Adipocyte (in vitro differentiated cells): ENCODE results near the gene SFTPA1.
"Not testable (repeated sequence)": the region's sequence is repeated elsewhere in the genome, so short reads cannot be mapped to it uniquely, and the experiment has no call there.

Experiments
- DNase-seq: peaks from one replicate; pipeline ENCODE4 v3.0.0-alpha.2; 2015; ENCODE audit warnings: low read depth
- H3K27me3 ChIP-seq: replicated peaks from 2 replicates; pipeline ENCODE4 v1.7.0; 2013; ENCODE audit warnings: mild to moderate bottlenecking, low read length, moderate library complexity; ENCODE audit not compliant: control insufficient read depth, insufficient read depth
- H3K36me3 ChIP-seq: 2 replicates; pipeline ENCODE4 v1.7.0; 2013; ENCODE audit warnings: low read length, mild to moderate bottlenecking, moderate library complexity; ENCODE audit not compliant: control insufficient read depth, insufficient read depth, severe bottlenecking
- H3K4me1 ChIP-seq: 2 replicates; pipeline ENCODE4 v1.7.0; 2013; ENCODE audit warnings: mild to moderate bottlenecking, low read length, moderate library complexity; ENCODE audit not compliant: control insufficient read depth, insufficient read depth
- H3K4me3 ChIP-seq: 2 replicates; pipeline ENCODE4 v1.7.0; 2013; ENCODE audit warnings: mild to moderate bottlenecking, low read length, moderate library complexity
- H3K9ac ChIP-seq: 2 replicates; pipeline ENCODE4 v1.7.0; 2013; ENCODE audit warnings: mild to moderate bottlenecking, low read length, moderate library complexity
- H3K9me3 ChIP-seq: 2 replicates; pipeline ENCODE4 v1.7.0; 2013; ENCODE audit warnings: mild to moderate bottlenecking, low read length, moderate library complexity; ENCODE audit not compliant: control insufficient read depth

Gene SFTPA1

DNA sequence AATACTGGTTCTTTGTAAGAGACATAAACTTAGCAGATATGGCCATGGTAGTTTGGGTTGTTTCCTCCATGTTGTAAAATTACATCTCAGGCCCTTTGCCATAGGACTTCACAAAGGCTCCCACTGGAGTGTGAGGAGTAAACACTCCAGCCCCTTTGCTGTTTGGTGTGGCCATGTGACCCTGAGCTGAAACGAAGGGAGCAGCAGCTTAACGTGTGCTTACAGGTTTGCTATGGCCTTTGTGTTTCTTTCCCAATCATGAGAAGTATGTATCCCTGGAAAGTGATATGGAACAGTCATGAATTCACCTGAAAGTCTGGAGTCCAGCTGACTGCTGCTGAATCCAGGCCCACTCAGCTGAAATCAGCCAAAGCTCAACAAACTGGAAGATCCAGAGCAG, 23.8 kb upstream of the SFTPA1 start:
- H3K36me3 ChIP-seq, result no peaks in the 10 kb centered on the region
- no peaks in the 10 kb centered on the region for H3K4me1 ChIP-seq
- H3K9ac ChIP-seq, result no peak overlapping the region
- no peak for DNase-seq
- H3K27me3 ChIP-seq, result peaks cover 21% of the 10 kb centered on the region
- no peaks in the 10 kb centered on the region for H3K9me3 ChIP-seq
- no peak overlapping the region for H3K4me3 ChIP-seq

DNA sequence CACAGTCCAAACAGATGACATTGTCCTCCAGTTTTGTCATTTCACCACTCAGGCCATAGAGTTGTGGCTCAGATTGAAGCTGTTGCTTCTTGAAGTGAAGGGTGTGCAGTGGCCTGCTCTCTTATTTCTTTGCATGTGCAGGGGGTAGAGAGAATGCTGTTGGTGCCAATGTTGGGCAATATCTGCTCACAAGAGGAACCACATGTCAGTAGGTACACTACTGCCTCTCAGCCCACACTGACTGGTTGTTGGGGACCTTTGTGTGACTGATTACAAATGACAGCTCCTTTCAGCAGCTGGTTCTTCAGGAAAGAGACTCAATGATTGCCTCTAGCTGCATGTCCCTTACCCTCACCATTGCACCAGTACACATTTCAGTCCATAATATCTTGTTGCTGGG, 21.9 kb upstream of the SFTPA1 start:
- Histone ChIP-seq H3K4me3 (no peak overlapping the region), H3K9ac (no peak overlapping the region), H3K27me3 (peaks cover 21% of the 10 kb centered on the region), H3K4me1 (no peaks in the 10 kb centered on the region), H3K36me3 (no peaks in the 10 kb centered on the region), H3K9me3 (no peaks in the 10 kb centered on the region)
- no peak for DNase-seq

DNA sequence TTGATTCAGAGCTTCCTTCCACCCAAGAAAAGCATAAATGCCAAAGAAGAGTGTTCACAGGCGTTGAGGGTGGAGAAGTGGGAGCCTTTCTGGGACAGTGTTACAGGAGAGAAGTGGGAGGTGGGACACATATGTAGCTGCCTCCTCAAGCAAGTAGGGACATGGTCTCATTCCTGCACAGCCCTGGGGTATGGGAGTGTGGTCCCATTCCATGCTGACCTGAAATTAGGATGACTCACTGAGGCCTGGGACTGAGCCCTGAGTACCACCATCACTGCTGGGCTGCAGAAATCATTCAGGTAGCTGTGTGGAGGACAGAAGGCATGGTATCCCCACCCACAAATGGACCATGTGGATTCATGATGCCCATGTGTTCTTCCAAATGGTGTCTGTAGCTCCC, 17.4 kb upstream of the SFTPA1 start:
- H3K36me3 ChIP-seq, result no peaks in the 10 kb centered on the region
- no peak overlapping the region for H3K4me3 ChIP-seq
- DNase-seq, result no peak
- H3K9me3 ChIP-seq, result peaks cover 15% of the 10 kb centered on the region
- H3K4me1 ChIP-seq, result no peaks in the 10 kb centered on the region
- peaks cover 15% of the 10 kb centered on the region for H3K27me3 ChIP-seq
- no peak overlapping the region for H3K9ac ChIP-seq

DNA sequence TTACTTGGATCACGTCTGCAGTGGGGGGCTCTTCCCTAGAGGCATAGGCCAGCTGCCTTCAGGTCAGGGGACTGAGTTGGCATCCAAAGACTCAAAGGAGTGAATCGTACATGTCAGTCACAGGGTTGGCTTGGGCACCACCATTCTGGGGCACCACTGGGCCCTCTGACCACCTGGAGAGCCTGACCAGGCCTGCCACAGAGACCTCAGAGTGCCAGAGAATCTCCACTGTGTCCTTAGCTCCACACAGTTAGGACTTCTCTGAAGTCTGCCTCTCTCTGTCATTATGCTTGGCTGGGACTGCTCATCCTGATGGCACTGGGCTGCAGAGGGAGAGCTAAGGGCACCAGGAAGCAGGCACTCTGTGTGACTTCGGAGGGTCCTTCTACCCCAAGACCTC, 16.2 kb upstream of the SFTPA1 start:
- not testable (repeated sequence) for H3K27me3 ChIP-seq, H3K36me3 ChIP-seq, H3K4me1 ChIP-seq, DNase-seq, H3K9ac ChIP-seq, H3K4me3 ChIP-seq
- H3K9me3 ChIP-seq, result peaks cover 24% of the 10 kb centered on the region

DNA sequence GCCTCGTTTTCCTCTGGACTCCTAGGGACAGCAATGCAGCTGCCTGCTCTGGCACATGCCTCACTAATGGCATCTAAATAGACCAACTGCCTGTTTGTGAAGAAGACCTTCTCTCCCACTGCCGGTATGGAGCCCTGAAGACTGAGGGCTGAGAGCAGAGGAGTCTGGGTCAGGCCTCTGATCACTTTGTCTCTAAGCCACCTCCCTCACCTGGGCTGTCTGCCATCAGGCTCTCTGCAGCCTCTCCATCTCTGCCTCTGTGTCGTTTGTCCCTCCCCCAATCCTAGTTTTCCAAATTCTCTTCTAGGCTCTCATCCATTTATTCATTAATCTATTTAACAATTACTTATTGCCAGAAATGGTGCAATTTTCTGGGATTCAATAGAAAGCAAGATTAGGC, 15.2 kb upstream of the SFTPA1 start:
- DNase-seq, result no peak
- no peaks in the 10 kb centered on the region for H3K36me3 ChIP-seq
- no peak overlapping the region for H3K9ac ChIP-seq
- peaks cover 24% of the 10 kb centered on the region for H3K9me3 ChIP-seq
- H3K27me3 ChIP-seq, result peaks cover 7% of the 10 kb centered on the region
- H3K4me1 ChIP-seq, result no peaks in the 10 kb centered on the region
- H3K4me3 ChIP-seq, result no peak overlapping the region

DNA sequence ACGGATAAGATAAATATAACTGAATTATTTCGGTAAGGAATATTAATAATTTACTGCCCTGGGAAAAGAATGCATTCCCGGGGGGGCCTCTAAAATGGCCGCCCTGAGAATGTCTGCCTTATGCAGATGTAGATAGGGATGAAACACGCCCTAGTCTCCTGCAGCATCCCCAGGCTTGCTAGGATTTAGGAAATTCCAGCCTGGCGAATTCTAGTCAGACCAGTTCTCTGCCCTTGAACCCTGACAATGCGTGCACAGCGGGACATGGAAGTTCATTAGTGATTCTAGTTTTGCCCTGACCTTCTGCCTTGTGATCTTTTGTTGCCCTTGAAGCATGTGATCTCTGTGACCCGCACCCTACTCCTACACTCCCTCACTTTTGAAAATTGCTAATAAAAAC, 11.1 kb upstream of the SFTPA1 start:
- Histone ChIP-seq H3K27me3 (peaks cover 22% of the 10 kb centered on the region), H3K9me3 (peaks cover 34% of the 10 kb centered on the region)
- H3K4me3 ChIP-seq, H3K4me1 ChIP-seq, DNase-seq, H3K36me3 ChIP-seq, H3K9ac ChIP-seq: not testable (repeated sequence)

DNA sequence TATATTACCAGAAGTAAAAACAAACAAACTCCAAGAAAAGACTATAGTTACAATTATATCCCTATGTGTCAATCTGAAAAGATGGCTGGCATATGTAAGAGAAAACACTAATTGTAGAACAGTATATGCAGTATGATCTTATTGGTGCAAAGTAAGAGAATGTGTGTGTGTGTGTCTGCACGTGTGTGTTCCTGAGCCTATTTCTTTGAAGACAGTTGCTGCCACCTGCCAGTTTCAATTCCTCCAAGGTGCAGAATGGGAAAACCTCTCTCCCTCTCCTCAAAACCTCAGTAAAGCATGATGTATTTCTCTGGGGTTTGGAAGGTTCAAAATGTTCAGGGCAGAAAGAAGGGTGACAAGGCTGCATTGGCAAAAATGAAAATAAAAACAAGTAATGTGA, 8.8 kb upstream of the SFTPA1 start:
- H3K36me3 ChIP-seq, result no peaks in the 10 kb centered on the region
- H3K4me3 ChIP-seq, result no peak overlapping the region
- peaks cover 26% of the 10 kb centered on the region for H3K27me3 ChIP-seq
- H3K9me3 ChIP-seq, result peaks cover 39% of the 10 kb centered on the region
- H3K4me1 ChIP-seq, result no peaks in the 10 kb centered on the region
- no peak for DNase-seq
- no peak overlapping the region for H3K9ac ChIP-seq

DNA sequence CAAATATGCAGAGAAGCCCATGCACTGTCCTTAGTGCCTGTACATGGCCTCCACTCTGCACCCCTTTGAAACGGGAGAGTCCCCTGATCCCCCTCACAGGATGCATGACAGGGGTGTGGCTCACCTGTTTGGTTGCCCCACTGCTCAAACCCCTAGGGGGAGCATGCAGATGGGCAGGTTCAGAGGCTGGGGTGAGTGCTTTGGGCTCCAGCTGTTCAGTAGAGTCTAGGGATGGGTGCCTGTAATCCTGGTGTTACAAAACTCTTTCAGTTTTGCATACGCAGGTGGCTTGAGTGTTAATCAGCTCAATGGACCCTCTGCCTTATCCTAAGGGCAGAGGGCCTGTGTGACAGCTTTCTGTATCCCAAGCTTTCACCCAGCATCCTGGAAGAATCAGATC, 7.8 kb upstream of the SFTPA1 start:
- DNase-seq, result no peak
- no peaks in the 10 kb centered on the region for H3K4me1 ChIP-seq
- no peak overlapping the region for H3K4me3 ChIP-seq
- H3K9me3 ChIP-seq, result peaks cover 28% of the 10 kb centered on the region
- H3K27me3 ChIP-seq, result peaks cover 35% of the 10 kb centered on the region
- no peaks in the 10 kb centered on the region for H3K36me3 ChIP-seq
- H3K9ac ChIP-seq, result no peak overlapping the region

DNA sequence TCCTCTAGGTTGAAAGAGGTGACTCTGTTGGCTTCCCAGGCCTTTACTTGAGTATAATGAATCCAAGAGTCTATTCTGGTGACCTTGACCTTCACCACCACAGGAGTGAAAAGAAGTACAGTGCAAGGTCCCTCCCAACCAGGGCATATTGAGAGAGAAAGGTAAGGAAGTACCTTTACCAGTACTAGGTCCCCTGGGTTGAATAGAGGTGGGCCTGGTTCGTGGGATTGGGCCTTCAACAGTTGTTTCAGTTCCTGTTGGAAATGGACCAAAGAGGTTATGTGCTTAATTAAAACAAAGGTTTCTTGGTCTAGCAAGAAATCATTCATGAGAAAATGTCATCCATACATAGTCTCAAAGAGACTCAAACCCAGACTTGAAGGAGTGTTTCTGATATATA, 6.4 kb upstream of the SFTPA1 start:
- peaks cover 16% of the 10 kb centered on the region for H3K9me3 ChIP-seq
- H3K27me3 ChIP-seq, result peaks cover 45% of the 10 kb centered on the region

DNA sequence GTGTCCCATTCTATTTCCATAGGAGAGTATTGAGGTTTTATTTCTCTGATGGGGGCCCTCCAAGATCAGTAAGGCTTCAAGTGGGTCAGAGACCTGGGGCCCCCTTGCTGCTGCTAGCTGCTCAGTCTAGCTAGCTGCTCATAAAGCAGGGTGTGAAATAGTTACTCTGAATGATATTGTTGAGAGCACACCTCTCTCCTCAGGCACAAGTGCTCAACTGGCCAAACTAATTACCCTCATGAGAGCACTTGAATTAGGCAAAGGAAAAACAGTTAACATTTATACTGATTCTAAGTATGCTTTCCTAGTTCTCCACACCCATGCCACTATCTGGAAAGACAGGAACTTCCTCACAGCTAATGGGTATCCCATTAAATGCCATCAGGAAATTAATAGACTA, 5.4 kb upstream of the SFTPA1 start:
- DNase-seq, result no peak
- Histone ChIP-seq H3K4me1 (no peaks in the 10 kb centered on the region), H3K9ac (no peak overlapping the region), H3K9me3 (peaks cover 16% of the 10 kb centered on the region), H3K27me3 (peaks cover 45% of the 10 kb centered on the region), H3K36me3 (no peaks in the 10 kb centered on the region), H3K4me3 (no peak overlapping the region)

More for the DNA sequence above, 6.4 kb upstream of the SFTPA1 start:
- no peaks in the 10 kb centered on the region for H3K4me1 ChIP-seq
- H3K9ac ChIP-seq, result no peak overlapping the region
- no peak overlapping the region for H3K4me3 ChIP-seq
- H3K36me3 ChIP-seq, result no peaks in the 10 kb centered on the region
- no peak for DNase-seq

DNA sequence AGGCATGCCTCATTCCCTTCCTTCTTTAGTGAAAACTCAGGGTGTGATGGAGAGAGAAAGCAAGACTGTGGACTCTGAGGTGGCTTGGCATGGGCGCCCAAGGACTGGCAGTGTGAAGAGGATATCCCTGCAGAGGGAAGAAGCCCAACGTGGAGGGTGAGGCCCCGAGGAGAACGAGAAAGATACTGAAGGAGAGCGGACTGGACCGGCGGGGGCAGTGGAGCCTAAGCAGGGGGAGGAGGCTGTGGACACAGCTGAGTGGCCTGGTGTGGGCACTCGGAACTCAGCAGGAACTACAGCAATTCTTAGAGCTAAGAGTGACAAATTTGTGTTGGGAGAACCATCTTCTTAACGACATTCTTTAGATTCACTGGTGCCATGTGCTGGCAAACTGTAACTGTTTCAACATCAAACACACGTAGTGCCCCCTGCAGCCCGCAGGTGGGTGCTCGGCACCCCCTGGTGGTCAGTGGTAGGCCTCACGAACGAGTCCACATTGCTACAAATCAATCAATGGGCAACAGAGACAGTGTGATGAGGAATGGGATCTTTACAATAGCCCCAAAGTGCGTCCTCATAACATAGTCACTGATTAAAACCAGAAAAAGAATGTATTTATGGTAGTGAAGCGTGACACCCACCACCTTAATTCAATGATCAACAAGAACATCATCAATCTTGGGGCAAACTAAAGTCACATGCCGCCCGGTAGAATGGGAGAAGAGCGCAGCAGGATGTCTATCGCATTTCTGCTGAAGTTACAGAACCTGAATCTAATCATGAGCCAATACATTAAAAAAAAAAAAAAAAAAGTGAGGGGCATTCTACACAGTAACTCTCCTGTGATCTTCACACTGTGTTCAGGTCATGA, 2.0 kb upstream of the SFTPA1 start:
- DNase-seq, result peak; percentile 10
- no peaks in the 10 kb centered on the region for H3K4me1 ChIP-seq
- H3K27me3 ChIP-seq, result peaks cover 30% of the 10 kb centered on the region
- no peak overlapping the region for H3K9ac ChIP-seq
- peaks cover 5% of the 10 kb centered on the region for H3K9me3 ChIP-seq
- no peaks in the 10 kb centered on the region for H3K36me3 ChIP-seq
- H3K4me3 ChIP-seq, result no peak overlapping the region
